Cardiac ventricle fibroblast (primary cell): Measurements from ENCODE around the gene SF3B4. TPM values are rescaled to one million over a fixed set of nuclear protein-coding genes. Genes with fewer than 3 reads are reported as not detected.

Source experiments
- total RNA-seq: library from RNA; depleted of rRNA; stranded (reverse); fragments of >200 nt; gene quantifications from 2 replicates; pipeline ENCODE4 v1.2.3, GENCODE V29; 2015

The SF3B4 gene, protein sequence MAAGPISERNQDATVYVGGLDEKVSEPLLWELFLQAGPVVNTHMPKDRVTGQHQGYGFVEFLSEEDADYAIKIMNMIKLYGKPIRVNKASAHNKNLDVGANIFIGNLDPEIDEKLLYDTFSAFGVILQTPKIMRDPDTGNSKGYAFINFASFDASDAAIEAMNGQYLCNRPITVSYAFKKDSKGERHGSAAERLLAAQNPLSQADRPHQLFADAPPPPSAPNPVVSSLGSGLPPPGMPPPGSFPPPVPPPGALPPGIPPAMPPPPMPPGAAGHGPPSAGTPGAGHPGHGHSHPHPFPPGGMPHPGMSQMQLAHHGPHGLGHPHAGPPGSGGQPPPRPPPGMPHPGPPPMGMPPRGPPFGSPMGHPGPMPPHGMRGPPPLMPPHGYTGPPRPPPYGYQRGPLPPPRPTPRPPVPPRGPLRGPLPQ
- total RNA-seq = 8.8 and 17.8 TPM in 2 replicates

DNA sequence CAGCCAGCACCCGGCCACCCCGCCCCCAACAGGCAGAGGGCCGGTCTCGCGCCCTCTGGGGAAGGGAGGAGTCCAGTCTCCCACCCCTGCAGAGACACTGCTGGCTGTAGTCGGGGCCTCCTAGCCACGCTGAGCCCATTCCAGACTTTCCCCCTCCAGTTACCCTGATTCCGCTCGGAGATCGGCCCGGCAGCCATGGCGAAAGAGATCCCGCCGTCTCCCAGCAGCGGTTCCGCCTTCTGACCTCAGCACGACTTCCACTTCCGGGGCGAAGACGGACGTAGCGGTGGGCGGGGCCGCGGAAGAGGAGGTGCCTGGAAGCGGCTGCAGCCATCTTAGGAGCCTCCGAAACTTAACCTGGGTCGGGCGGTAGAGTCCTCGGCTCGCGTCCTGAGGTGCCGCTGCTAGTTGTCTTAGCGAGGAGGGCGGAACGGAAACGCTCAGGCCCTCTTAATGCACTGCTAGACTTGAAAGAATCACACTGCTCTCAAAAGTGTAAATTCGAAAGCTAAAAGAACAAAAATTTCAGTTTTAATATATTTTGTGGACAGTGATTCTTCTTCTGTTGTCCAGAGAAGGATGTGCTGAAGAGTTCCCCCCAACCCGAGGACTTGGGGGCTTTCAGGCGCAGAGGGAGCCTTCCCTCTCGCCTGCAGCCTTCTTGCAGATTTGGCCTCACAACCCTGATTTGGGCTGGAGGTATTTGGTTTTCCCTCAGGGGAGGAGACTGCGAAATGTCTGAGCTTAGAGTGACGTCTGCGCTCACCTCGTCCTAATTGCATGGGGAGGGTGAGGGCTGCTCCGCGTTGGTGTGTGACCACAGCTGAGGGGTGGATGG, at the start of gene SF3B4:
Gene SF3B4 (minus strand): TSS at position 241 of the 838 bp plus-strand sequence. CDS start 44 bp downstream, at position 197.

DNA sequence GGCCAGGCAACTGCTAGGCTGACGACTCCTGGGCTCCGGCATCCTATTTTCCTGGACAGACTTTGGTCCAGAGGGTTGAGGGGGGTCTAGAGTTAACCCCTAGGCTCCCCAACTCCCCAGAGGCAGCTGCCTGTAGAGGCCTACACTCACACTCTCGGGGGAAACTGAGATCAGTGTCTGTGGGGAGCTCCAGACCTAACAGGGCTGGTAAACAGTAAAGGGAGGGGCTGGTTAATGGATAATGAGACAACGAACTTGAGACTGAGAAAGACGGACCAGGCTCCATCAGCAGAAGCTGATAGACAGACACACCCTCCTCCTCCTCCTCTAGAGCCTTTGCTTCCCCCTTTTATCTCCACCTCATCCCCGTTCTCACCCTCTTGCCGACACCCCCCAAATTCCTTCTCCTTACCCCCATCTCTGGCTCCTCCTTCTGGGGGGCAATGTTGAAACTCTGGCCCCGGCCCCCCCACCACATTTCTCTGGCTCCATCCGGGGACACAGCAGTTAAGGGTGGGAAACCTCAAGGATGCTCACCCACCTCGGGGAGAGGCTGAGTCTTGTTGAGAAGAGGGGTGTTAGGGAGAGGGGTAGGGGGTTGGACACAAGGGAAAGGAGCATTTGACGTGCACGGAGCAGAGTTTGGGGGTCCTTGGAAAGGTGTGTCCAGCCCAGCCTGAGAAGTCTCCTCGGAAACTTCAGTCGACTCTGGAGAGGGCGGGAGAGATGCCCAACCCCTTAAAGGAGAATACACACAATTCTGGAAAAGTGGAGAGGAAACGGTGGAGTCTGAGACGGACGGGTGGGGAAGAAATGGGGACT, 8.8 kb upstream of the SF3B4 start, which contains the start of gene MTMR11:
Gene MTMR11 (minus strand): TSS at position 710 of the 822 bp plus-strand sequence. CDS start 232 bp downstream, at position 478.

DNA sequence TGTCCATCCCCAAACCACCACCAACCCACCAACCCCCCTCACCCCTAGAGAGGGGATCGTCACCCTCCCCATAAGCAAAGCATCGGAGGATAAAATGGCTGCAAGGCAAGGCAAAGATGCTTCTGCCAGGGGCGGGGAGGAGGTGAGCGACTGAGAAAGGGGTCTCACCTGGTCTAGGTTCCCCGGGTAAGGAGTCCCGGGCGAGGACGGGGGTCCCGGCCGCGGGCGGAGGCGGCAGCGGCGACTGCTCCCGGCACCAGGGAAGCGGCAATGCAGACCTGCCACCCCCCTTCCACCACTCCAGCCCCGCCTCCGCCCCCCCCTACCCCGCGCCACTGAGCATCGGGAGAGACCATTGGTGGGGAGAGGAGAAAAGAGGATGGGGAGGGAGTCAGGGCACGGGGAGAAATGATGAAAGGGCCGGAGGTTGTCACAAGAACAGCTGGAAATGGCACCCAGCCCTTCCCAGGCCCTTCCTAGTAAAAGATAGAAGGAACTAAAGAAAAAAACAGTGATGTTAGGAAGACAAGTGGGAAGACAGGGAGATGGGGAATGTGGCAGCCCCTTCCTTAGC, 9.9 kb downstream of the SF3B4 start, which contains the start of gene SV2A:
Gene SV2A (minus strand): TSS at position 274 of the 574 bp plus-strand sequence. CDS start 4,004 bp downstream, outside the sequence.

DNA sequence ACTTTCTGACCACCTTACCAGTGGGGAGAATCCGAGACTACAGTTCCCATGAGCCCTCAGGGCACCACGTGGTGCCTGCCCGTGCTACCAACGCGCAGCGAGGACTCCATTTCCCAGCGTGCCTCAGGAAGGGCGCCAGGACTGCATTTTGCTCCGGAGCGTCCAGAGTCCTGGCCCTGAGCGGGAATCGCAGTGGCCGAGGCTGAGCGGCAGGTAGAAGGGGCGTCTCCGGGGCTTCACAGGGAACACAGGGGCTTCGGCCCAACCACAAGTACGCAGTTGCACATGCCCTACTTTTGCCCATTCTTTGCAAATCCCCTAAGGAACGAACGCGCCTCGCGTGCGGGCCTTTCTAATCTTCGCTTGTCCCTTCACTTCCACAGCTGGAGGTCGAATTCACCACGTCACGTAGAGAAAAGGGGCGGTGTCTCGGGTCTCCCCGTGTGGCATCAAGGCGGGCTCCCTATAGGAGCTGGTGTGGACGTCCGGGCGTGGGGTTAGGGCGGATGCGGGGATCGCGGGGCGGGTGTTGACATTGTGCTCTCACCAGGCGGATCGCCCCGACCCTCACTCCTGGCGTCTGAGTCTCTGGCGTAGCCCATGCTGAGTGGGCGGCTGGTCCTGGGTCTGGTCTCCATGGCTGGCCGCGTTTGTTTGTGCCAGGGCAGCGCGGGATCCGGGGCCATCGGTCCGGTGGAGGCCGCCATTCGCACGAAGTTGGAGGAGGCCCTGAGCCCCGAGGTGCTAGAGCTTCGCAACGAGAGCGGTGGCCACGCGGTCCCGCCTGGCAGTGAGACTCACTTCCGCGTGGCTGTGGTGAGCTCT, 27.9 kb downstream of the SF3B4 start, which contains the start of gene BOLA1:
Gene BOLA1 (plus strand): TSS at position 109 of the 825 bp plus-strand sequence. CDS start 492 bp downstream, at position 601.

Other genes with a start within 250 kb of the SF3B4 start
- not detected in 2 replicates for gene FCGR1A, start 145.1 kb downstream of the SF3B4 start, total RNA-seq
- gene BOLA1, start 28.2 kb downstream of the SF3B4 start, total RNA-seq = 25.7 and 29.7 TPM in 2 replicates
- gene SV2A, start 10.0 kb downstream of the SF3B4 start, total RNA-seq = 0.87 and 1.8 TPM in 2 replicates
- 3.9 and 7.3 TPM in 2 replicates for gene MTMR11, start 9.1 kb upstream of the SF3B4 start, total RNA-seq
- gene OTUD7B, start 82.9 kb upstream of the SF3B4 start, total RNA-seq = 7.1 and 11.2 TPM in 2 replicates
- 18.6 and 20.2 TPM in 2 replicates for gene VPS45, start 140.0 kb upstream of the SF3B4 start, total RNA-seq
- 23.3 and 30.1 TPM in 2 replicates for gene PLEKHO1, start 222.1 kb upstream of the SF3B4 start, total RNA-seq